ENCODE data around the gene ADA.
"Not testable (repeated sequence)": the region's sequence is repeated elsewhere in the genome, so short reads cannot be mapped to it uniquely, and the experiment has no call there.

ADA gene

DNA sequence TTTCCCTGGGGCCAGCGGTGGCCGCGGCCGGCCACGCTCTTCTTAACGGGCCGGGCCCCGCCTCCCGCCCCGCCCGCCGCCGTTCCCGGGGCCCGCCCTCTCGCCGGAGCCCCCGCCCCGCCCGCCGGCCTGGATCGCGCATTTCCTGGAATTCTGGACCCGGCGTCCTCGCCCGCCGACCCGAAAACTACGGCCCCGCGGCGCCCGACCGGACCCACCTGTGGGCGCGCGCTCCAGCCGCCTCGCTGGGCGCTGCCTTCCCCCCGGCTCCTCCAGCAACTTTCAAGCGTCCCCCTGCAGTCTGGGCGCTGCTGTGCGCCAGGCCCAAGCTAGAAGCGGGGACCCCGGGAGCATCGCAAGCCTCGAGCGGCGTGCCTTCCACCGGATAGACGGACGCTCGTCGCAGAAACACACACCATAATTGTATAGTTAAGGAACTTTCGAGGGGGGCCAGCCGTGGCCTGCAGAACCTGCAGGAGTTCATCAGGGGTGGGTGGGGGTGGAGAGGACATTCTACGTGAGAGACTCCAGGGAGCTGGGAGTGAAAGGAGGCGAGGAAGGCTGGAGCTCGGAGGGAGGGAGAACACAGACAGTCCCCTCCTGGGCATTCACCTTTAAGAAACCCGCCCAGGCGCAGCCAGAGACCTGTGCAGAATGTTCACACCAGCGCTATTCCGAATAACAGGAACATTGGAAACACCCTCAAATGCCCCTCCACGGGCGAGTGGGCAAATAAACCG lies at the start of gene ADA:
ADA (minus strand) TSS at position 16 of the 740 bp plus-strand sequence. CDS start 92 bp downstream, outside the sequence.
- peak; percentile 23 for DNase-seq (ENCODE audit: low spot score)

DNA sequence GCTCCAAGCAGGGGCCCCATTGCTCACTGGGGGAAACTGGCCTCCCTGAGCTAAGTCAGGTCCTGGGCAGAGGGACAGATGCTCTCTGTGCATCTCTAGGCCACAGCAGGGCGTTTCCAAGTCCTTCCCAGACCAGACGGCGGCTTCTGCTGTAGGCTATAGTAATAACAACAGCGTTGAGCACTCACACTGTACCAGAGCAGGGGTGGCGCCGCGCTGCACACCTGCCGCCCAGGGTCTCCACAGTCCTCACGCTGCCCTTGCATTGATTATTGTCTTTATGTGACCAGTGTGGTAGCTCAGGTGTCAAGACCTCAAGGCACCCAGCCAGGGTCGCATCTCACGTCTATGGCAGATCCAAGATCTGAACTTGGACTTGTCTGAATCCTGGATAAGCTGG lies 48.8 kb upstream of the ADA start:
- no peak for DNase-seq (ENCODE audit: low spot score)

DNA sequence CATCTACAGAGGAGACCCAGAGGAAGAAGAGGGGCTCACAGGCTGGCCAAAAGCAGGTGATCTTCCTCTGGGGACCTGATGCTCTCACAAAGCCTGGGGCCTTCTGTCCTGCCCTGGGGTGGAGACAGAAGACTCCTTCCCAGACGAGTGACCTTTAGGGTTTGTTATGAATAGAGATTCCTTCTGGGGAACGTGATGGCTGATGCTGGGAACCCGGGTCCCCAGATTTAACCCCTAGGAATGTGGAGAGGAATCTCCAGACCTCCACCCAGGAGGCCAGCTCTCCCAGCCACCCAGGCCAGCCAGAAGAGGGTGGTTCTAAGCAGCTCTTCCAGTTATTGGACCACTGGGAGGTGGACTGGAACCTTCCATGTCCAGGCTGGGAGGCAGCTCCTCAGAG lies 46.9 kb upstream of the ADA start:
- no peak for DNase-seq (ENCODE audit: low spot score)

DNA sequence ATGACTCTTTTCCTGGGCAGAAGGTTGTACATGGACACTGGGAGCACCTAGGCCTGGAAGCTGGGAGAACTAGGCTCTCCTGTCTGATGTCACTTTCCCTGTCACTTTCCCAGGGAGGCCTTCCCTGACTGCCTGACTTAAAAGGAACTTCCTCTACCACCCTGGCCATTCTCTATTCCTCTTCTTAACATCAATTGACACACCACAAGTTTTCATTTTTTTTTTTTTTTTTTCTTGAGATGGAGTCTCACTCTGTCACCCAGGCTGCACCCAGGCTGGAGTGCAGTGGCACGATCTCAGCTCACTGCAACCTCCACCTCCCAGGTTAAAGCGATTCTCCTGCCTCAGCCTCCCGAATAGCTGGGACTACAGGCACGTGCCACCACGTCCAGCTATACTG lies 45.5 kb upstream of the ADA start:
- DNase-seq (ENCODE audit: low spot score), result not testable (repeated sequence)

DNA sequence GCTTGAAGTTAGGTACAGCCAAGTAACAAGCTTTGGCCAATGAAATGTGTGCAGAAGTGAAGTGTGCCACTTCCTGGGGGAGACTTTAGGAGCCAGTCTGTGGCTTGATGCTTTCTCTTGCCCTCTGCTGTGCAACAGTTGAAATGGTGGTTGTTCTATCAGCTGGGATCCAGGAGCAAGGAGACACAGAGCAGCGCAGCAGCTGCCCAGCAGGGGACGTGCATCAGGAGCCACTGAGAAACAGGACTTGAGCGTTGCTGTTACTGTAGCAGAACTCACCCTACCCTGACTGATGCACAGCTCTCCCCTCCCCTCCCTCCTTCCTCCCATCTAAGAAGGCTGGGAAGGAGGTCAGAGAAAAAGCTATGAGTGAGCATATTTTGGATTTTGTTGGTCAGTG lies 44.8 kb upstream of the ADA start:
- no peak for DNase-seq (ENCODE audit: low spot score)

DNA sequence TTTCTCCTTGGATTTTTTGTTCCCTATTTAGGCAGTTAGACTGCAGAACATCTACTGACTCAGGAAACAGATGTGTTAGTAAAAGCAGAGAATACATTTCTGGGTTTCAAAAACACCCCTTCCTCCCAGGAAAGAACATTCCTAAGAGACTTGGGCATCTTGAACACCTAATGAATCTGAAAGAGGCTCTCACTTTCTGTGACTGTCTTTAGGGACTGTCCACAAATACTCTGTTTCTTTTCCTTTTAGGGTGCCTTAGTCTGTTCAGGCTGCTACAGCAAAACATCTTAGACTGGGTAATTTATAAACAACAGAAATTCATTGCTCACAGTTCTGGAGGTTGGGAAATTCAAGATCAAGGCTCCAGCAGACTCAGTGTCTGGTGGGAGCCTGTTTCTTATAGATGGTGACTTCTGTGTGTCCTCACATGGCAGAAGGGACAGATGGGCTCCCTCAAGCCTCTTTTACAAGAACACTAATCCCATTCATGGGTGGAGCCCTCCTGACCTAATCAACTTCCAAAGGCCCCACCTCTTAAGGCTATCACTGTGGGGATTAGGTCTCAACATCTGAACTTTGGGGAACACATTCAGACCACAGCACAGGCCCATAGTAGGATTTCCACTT lies 44.3 kb upstream of the ADA start:
- DNase-seq (ENCODE audit: low spot score), result peak; percentile 29

DNA sequence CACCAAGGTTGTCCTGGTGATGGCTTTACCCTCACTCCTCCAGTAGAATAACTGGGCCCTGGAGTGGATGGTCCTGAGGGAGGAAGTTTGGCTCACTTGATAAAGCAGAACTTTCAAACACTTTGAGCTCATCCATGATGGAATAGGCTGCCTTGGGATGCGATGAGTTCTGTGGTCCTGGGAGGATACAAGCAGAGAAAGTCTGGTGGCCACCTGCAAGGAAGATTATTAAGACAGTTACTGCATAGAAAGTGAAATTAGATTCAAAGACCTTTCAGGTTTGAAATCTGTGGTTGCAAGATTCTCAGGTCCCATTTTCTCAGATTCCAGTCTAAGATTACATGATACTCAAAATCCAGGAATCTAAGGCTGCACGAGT lies 43.8 kb upstream of the ADA start:
- no peak for DNase-seq (ENCODE audit: low spot score)

DNA sequence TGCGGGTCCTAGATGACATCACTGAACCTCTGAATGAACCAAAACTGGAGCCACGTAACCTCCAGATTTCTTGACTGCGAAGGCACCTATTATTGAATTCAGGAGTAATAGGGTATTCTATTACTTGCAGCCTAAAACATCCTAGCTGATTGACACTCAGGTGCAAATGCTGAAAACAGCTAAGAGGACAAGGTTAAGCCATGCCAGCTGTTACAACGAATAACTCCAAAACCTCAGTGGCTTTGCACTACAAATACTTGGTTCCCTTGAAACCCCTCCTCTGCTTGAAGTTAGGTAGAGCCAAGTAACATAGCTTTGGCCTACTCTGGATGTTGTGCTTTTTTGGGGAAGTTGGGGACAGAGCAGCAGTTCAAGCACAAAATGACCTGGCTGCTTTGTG lies 42.7 kb upstream of the ADA start:
- DNase-seq (ENCODE audit: low spot score), result no peak

DNA sequence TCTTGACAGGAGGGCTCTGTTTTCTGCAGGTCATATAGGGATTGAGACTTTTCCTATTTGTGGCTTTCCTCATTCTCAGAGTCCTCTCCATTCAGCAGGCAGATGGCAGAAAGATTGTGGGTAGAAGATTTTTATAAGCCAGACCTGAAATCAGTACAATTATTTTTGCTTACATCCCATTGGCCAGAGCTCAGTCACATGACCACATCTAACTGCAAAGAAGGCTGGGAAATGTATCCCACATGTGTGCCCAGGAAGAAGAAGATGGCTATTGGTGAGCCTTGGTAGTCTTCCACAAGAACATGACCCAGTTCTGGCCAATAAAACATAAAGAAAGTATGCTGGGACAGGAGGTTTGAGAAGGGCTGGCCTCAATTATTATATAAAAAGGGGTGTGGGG lies 42.1 kb upstream of the ADA start:
- DNase-seq (ENCODE audit: low spot score), result no peak

DNA sequence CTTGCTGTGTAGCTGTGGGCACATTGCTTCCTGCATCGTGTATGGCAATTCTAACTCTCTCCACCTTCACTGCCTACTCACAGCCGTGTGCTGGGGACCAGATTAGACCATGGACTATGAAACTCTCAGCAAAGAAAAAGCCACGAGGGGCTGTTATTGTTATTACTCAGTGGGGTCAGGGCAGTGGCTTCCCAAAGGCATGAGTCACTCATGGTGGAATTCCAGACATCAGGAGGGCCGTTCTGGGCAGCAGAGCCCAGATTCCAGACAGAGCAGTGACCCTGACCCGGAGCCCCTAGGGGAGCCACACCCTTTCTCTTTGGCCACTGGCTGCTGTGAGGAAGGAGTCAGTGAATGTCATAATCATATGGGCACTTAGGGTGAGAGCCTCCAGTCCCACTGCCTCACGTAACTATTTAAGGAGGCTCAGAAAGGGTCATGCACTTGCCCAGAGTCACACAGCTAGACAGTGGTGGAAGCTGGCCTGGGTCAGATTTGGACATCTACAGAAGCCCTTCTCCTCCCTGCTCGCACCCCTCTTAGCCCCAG lies 41.5 kb upstream of the ADA start:
- peak; percentile 41 for DNase-seq (ENCODE audit: low spot score)

DNA sequence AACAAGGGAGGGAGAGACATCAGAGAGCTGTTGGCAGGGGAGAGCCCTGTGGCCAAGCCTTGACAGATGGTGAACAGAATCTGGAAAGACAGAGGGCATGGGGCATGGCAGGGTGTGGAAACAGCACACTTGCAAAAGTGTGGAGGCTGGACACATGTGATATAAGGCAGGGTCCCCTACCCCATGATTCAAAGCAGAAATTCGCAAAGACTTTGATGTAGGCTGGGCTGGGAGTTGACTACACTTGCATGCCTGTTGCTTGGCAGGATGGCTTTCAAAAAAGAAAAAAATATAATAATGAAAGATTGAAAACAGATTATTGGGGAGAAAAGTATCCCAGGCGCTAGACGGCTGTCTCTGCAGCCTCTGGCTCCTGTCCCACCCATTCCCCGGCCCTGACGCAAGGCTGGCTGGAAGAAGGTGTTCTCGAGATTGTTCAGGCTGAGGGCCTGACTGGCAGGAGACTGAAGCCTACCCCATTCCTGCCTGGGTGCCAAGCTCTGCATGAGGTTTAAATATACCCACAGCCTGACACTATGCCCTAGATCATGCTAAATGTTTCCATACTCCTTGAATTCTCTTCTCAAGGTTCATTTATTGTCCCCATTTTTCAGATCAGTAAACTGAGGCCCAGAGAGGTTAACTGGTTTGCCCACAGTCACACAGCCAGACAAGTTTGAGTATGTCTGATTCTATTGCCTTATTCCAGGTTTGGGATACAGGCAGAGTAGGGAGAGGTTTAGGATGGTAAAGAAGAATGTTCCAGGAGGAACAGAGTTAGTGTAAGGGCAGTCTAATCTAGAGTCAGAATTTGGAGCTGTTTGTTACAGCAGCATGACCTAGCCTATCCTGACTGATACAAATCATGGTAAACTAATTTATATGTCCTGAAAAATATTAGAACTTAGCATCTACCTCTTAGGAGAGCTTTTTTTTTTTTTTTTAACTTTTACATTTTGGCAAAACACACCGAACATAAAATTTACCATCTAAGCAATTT lies 40.2 kb upstream of the ADA start:
- no peak for DNase-seq (ENCODE audit: low spot score)

DNA sequence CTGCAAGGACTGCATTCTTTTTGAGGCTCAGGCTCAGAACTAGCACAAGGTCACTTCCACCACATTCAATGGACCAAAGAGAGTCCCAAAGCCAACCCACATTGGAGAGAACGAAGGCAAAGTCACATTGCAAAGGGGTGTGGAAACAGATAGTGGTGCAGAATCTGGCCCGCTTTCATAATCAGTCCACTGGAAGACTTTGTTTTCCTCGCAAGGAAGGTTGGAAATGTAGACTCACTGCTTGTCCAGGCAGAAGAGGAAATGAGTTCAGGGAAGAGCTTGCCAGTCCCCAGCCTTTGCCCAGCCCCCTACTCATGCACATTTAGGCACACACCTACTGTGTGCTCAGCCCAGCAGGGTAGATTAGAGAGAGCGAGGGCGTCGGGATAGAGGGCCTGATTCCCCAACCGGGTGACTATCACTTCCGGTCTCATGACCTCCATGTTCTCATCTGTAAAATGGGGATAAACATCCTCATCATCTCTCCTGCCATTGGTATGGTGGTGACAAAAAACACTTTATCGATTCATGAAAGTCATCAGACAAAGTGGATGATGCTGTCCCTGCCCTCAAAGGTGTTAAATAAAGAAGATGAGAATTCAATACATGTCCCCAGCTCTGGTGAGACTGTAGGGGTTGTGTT lies 39.4 kb upstream of the ADA start:
- no peak for DNase-seq (ENCODE audit: low spot score)

DNA sequence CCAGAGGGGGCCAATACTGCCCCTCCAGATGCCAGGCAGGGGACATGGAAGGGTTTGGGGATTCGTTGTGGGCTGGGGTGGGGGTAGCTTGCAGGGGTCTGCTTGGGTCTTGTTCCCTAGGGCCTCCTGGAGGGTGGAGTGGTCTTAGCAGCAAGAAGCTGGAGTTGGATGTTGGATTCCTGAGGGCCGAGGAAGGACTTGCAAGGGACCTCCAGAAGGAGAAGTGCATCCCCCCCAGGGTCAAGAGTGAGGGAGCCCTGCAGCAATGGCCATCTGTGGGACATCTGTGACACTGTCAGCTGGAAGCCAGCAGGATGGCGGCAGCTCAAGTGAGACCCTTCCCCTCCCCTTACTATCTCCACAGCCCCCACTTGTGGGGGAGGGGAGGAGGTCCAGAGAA lies 38.3 kb upstream of the ADA start:
- no peak for DNase-seq (ENCODE audit: low spot score)

DNA sequence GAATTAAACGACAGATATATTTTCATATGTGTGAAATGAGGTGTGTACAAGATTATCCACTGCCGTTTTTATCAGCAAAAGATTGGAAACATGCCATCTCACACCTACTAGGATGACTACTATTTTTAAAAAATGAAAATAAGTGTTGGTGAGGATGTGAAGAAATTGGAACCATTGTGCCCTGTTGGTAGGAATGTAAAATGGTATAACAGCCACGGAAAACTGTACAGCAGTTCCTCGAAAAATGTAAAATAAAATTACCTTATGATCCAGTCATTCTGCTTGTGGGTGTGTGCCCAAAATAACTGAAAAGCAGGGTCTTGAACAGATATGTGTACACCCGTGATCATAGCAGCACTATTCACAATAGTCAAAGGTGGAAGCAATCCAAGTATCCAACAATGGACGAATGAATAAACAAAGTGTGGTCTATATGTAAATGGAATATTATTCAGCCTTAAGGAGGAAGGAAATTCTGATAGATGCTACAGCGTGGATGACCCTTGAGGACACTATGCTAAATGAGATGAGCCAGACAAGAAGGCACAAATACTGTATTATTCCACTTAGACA lies 36.6 kb upstream of the ADA start:
- DNase-seq (ENCODE audit: low spot score), result no peak

DNA sequence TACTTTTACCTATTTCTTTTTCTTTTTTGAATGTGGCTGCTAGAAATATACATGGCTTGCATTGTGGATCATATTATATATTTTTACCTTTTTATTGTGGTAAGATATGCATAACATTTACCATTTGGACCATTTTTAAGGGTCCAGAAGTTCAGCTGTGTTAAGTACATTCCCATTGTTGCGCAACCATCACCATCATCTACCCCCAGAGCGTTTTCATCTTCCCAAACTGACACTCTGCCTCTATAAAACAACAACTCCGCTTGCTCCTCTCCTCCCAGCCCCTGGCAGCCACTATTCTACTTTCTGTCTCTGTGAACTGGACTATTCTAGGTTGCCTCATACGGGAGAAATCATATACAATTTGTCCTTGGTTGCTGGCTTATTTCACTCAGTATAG lies 35.4 kb upstream of the ADA start:
- DNase-seq (ENCODE audit: low spot score), result no peak

DNA sequence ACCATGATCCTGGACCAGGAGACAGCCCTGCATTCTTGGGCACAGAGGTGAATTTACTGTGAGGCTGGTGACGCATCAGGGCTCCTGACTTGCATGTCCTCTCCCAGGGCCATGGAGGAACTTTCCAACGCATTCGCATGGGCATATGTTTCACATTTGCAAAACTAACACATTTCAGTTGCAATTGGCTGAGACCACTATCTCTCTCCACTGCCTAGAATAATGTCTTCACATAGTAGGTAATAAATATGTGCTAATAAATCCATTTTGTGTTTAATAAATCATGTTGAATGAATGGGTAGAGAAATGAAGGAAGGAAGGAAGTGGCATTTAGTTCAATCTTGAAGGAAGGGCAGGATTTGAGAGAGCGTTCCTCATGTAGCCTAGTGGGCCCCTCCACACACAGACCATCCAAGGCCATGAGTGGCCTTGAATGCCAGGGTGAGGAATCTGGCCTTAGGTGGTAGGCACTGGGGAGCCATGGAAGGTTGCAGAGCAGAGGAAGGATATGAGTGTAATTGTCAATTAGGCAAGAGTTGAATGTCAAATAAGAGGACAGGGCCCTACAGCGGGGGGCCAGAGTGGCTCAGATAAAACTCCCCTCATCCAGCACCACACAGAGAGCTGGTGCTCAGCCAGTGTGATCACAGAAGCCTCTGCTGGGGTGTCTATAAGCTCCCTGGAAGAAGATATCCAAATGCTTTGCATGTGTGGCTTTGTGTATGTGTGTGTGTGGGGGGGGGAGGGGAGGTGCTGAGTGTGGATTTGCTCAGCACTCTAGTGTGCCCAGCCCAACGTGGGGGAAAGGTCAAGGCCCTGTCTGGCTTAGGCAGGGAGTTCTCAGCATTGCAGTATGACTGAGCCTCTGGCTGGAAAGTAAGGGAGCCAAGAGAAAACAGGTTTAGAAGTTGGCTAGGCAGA lies 32.8 kb upstream of the ADA start:
- DNase-seq (ENCODE audit: low spot score), result no peak

DNA sequence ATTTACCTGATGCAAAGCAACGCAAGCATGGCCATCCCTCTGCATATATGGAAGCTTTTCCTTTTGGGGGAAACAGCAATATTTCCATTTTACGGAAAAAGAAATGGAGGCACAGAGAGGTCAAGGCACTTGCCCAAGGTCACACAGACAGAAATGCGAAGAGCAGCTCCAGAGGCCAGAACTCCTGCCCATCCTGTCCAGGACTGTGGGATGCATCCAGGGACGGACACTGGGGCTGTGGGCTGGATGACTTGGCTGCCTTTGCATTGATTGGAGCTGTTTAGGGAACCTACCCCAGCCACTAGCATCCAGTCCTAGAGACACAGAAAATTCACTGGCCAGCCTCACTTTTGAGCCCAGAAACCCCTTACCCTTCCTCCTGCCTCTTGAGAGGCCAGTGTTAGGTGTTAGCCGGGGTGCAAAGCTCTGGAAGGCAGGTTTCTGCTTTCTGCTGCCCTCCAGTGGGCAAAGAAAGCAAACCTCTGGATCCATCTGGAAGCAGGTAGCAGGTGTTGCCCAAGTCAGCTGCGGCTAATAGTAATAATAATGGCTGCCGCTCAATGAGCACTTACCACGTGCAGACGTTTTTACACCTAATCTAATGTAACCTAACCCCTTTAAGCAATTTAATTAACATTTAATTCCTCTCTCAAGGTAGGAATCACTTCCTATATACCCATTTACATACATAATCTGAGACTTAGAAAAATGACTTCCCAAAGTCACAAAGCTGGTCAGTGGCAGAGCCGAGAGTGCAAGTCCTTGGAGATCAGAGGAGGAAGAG lies 32.0 kb upstream of the ADA start:
- DNase-seq (ENCODE audit: low spot score), result peak; percentile 55

DNA sequence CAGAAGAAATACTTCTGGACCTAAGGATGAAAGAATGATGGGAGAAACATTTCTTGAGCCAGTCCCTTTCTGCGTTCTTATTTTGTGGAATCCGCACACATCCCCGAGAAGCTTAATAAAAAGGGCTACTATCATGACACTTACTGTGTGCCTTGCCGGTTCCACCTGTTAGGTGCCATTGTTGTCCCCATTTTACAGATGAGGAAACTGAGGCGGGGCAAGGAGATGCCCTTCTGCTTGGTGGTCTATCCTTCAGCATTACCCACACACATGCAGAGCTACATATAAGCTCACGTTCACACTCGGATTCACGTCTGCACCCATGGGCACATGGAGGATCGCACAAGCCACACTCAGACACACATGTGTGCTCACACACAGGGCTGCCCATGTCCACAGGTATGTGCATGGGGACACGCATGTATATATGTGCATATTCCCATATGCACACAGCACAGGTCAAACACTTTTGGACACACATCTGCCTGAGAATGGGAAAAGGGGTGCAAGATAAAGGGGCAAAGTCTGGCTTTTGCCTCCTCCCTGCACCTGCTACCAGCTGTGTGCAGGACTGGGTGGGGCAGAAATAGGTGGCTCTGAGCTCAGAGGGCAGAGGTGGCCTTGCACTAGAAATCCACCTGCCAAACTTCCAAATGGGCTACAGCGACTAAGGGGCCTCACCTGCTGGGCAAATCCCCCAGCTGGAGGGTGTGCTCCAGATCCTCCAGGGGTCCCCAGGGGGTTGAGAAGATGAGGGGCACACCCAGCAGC lies 30.5 kb upstream of the ADA start:
- no peak for DNase-seq (ENCODE audit: low spot score)

All from cerebellar cortex (tissue), 1 donor.